Thoracic aorta (tissue), 2 donors: Measurements from ENCODE around the gene WDFY3. TPM values are rescaled to one million over a fixed set of nuclear protein-coding genes. Genes with fewer than 3 reads are reported as not detected.

Experiments used
- ATAC-seq: fragments of 150-250 bp; one replicate; pipeline ENCODE4 v1.8.0; 2017; ENCODE audit warnings: low read depth; ENCODE audit not compliant: insufficient number of reproducible peaks, low FRiP score
- DNase-seq: peaks from one replicate; pipeline ENCODE4 v3.0.0-alpha.2; 2020; ENCODE audit warnings: low spot score
- H3K27ac ChIP-seq, 2 donors: fragments of 200-600 bp; sonication (generic); 1 replicate in 1 of 2; 2 replicates in 1 of 2; pipeline ENCODE4 v1.5.1; 2016; ENCODE audit warnings: mild to moderate bottlenecking in 2 of 2, moderate library complexity in 2 of 2
- H3K27me3 ChIP-seq: fragments of 200-600 bp; sonication (generic); replicated peaks from 2 replicates; pipeline ENCODE4 v1.6.0; 2016; ENCODE audit warnings: mild to moderate bottlenecking; ENCODE audit not compliant: insufficient read depth
- H3K36me3 ChIP-seq: fragments of 200-600 bp; sonication (generic); one replicate; pipeline ENCODE4 v1.5.1; 2016
- H3K4me1 ChIP-seq, 2 donors: fragments of 200-600 bp; sonication (generic); 1 replicate in 1 of 2; 2 replicates in 1 of 2; pipeline versions ENCODE4 v1.5.1 to v1.6.0; 2016; ENCODE audit warnings: low read depth in 2 of 2, mild to moderate bottlenecking in 1 of 2; ENCODE audit not compliant: control insufficient read depth in 1 of 2
- H3K4me3 ChIP-seq: fragments of 200-600 bp; sonication (generic); 2 replicates; pipeline ENCODE4 v1.5.1; 2016; ENCODE audit warnings: mild to moderate bottlenecking
- H3K9me3 ChIP-seq: fragments of 200-600 bp; sonication (generic); 2 replicates; pipeline ENCODE4 v1.5.1; 2016
- CTCF ChIP-seq: fragments of 200-600 bp; sonication (generic); IDR thresholded peaks from one replicate; pipeline ENCODE4 v1.5.1; 2019; ENCODE audit warnings: antibody characterized with exemption
- total RNA-seq, 2 donors: library from RNA; depleted of rRNA; stranded (reverse); fragments of >200 nt; gene quantifications; one replicate each; pipeline versions ENCODE4 v1.1.0 to v1.2.3, GENCODE V29; 2016

WDFY3 gene
- total RNA-seq, 2 donors from 2014 or later: 116 to 140 TPM

- no peak overlapping the region for H3K4me3 ChIP-seq
- no peaks in the 10 kb centered on the region for H3K36me3 ChIP-seq
- H3K4me1 ChIP-seq: no peaks in the 10 kb centered on the region
- ATAC-seq: no peak
- no peaks in the 10 kb centered on the region for H3K27me3 ChIP-seq
- DNase-seq: no peak
- H3K27ac ChIP-seq: no peak overlapping the region
- no peak for TF ChIP-seq CTCF
- H3K9me3 ChIP-seq: no peaks in the 10 kb centered on the region
These were observed 95.9 kb downstream of the WDFY3 start for GRCh38 chr4:84870398-84871163.

- H3K4me3 ChIP-seq: no peak overlapping the region
These were observed 100.2 kb downstream of the WDFY3 start for GRCh38 chr4:84866295-84866694.

GRCh38 chr4:84865600-84865999 lies 100.9 kb downstream of the WDFY3 start:
- Histone ChIP-seq H3K27ac (no peak overlapping the region), H3K36me3 (peaks cover under 1% of the 10 kb centered on the region), H3K4me3 (no peak overlapping the region), H3K4me1 (no peaks in the 10 kb centered on the region), H3K9me3 (no peaks in the 10 kb centered on the region), H3K27me3 (no peaks in the 10 kb centered on the region)
- DNase-seq: no peak
- no peak for ATAC-seq
- no peak for TF ChIP-seq CTCF

More at GRCh38 chr4:84866295-84866694, 100.2 kb downstream of the WDFY3 start:
- no peaks in the 10 kb centered on the region for H3K27me3 ChIP-seq
- no peak for TF ChIP-seq CTCF
- H3K9me3 ChIP-seq: no peaks in the 10 kb centered on the region
- ATAC-seq: no peak
- H3K36me3 ChIP-seq: no peaks in the 10 kb centered on the region
- no peak overlapping the region for H3K27ac ChIP-seq
- no peaks in the 10 kb centered on the region for H3K4me1 ChIP-seq
- DNase-seq: no peak

GRCh38 chr4:84862064-84862463 lies 104.4 kb downstream of the WDFY3 start:
- Histone ChIP-seq H3K36me3 (peaks cover 7% of the 10 kb centered on the region), H3K4me3 (no peak overlapping the region), H3K27me3 (no peaks in the 10 kb centered on the region), H3K9me3 (no peaks in the 10 kb centered on the region), H3K4me1 (peaks cover 0 to 4% of the 10 kb centered on the region in 2 donors), H3K27ac (no peak overlapping the region)
- ATAC-seq (no peak), DNase-seq (no peak)
- no peak for TF ChIP-seq CTCF

GRCh38 chr4:84857296-84857695 lies 109.2 kb downstream of the WDFY3 start:
- no peaks in the 10 kb centered on the region for H3K27me3 ChIP-seq
- TF ChIP-seq CTCF: no peak
- peaks cover 7% of the 10 kb centered on the region for H3K36me3 ChIP-seq
- H3K4me1 ChIP-seq: peaks cover 11 to 17% of the 10 kb centered on the region in 2 donors
- H3K4me3 ChIP-seq: no peak overlapping the region
- DNase-seq: no peak
- H3K27ac ChIP-seq: no peak overlapping the region
- ATAC-seq: no peak
- H3K9me3 ChIP-seq: no peaks in the 10 kb centered on the region
